Keratinocyte (primary cell): ENCODE measurements around the gene CD8B. TPM values are rescaled to one million over a fixed set of nuclear protein-coding genes. Genes with fewer than 3 reads are reported as not detected.
"Not testable (repeated sequence)": the region's sequence is repeated elsewhere in the genome, so short reads cannot be mapped to it uniquely, and the experiment has no call there.

Experiments used
- DNase-seq: peaks from one replicate; pipeline ENCODE4 v3.0.0-alpha.2; 2011; ENCODE audit warnings: low read depth, missing footprints, low spot score
- FAIRE-seq: peaks from 2 replicates; lab custom pipeline; 2011; peaks lifted over from hg19 to GRCh38; lab: Jason Lieb, UNC
- H2AFZ ChIP-seq: 2 replicates; pipeline ENCODE4 v1.6.0; 2012; ENCODE audit warnings: low read length, control low read depth, inconsistent platforms; ENCODE audit not compliant: control insufficient read depth
- H3K27ac ChIP-seq: 2 replicates; pipeline ENCODE4 v1.5.1; 2011; ENCODE audit warnings: low read length; ENCODE audit not compliant: control insufficient read depth, insufficient read depth
- H3K27me3 ChIP-seq: 3 replicates; pipeline ENCODE4 v1.6.0; 2011; ENCODE audit warnings: low read length; ENCODE audit not compliant: control insufficient read depth, insufficient read depth; ENCODE audit errors: extremely low read depth
- H3K36me3 ChIP-seq, 2 experiments: 2 replicates in 1 of 2; 3 replicates in 1 of 2; pipeline ENCODE4 v1.5.1; 2011; ENCODE audit warnings: low read length in 2 of 2, mild to moderate bottlenecking in 1 of 2; ENCODE audit not compliant: control insufficient read depth in 2 of 2, insufficient read depth in 2 of 2; ENCODE audit errors: extremely low read depth in 1 of 2
- H3K4me1 ChIP-seq: 3 replicates; pipeline ENCODE4 v1.5.1; 2011; ENCODE audit warnings: low read length; ENCODE audit not compliant: control insufficient read depth, insufficient read depth; ENCODE audit errors: extremely low read depth
- H3K4me2 ChIP-seq: 3 replicates; pipeline ENCODE4 v1.6.0; 2011; ENCODE audit warnings: low read depth, low read length; ENCODE audit not compliant: control insufficient read depth, insufficient read depth; ENCODE audit errors: extremely low read depth
- H3K4me3 ChIP-seq, 3 experiments: fragments of 200-600 bp in 1 of 3; sonication (generic) in 1 of 3; 2 replicates in 2 of 3; 3 replicates in 1 of 3; pipeline ENCODE4 v1.5.1; 2011 to 2016; ENCODE audit warnings: low read length in 3 of 3, mild to moderate bottlenecking in 3 of 3, control low read depth in 2 of 3, inconsistent platforms in 1 of 3, low read depth in 1 of 3, mixed read lengths in 1 of 3, mixed run types in 1 of 3, moderate library complexity in 1 of 3; ENCODE audit not compliant: control insufficient read depth in 2 of 3, insufficient read depth in 2 of 3; ENCODE audit errors: extremely low read depth in 1 of 3
- H3K79me2 ChIP-seq: 2 replicates; pipeline ENCODE4 v1.6.0; 2012; ENCODE audit warnings: low read length; ENCODE audit not compliant: control insufficient read depth, insufficient read depth
- H3K9ac ChIP-seq: 3 replicates; pipeline ENCODE4 v1.6.0; 2011; ENCODE audit warnings: low read length; ENCODE audit not compliant: control insufficient read depth, insufficient read depth; ENCODE audit errors: extremely low read depth
- H3K9me1 ChIP-seq: 3 replicates; pipeline ENCODE4 v1.6.0; 2011; ENCODE audit warnings: low read length; ENCODE audit not compliant: control insufficient read depth, insufficient read depth; ENCODE audit errors: extremely low read depth
- H3K9me3 ChIP-seq: 2 replicates; pipeline ENCODE4 v1.5.1; 2012; ENCODE audit warnings: low read depth, low read length; ENCODE audit not compliant: control insufficient read depth
- H4K20me1 ChIP-seq: 3 replicates; pipeline ENCODE4 v1.6.0; 2011; ENCODE audit warnings: low read length; ENCODE audit not compliant: control insufficient read depth, insufficient read depth; ENCODE audit errors: extremely low read depth
- dilution Hi-C: fragments of 300-500 bp; cut with MboI; formaldehyde crosslinking; loops from one replicate; pipeline ENCODE4 v1.7.0; 2020; ENCODE audit warnings: low sequenced_read_pairs; ENCODE audit not compliant: extremely low pct_ligation_motif_present
- polyA plus RNA-seq, 5 experiments: library from polyadenylated mRNA; depleted of rRNA in 3 of 5; stranded (reverse) in 3 of 5; stranded (forward) in 1 of 5; unstranded in 1 of 5; fragments of >200 nt; gene quantifications; 1 replicate in 1 of 5; 2 replicates in 3 of 5; 3 replicates in 1 of 5; pipeline versions ENCODE4 v1.2.1 to v1.2.3, GENCODE V29; 2011 to 2012; ENCODE audit warnings: missing spikeins in 2 of 5, low read depth in 1 of 5, low replicate concordance in 1 of 5

CD8B gene
- polyA plus RNA-seq, 1 donor (not counting 4 experiments of a cell fraction or from before 2014, with no cell fraction given), result not detected

- H3K4me3 ChIP-seq, H3K79me2 ChIP-seq, dilution Hi-C loops, H3K9ac ChIP-seq, FAIRE-seq, DNase-seq, H3K4me2 ChIP-seq, H4K20me1 ChIP-seq, H3K9me1 ChIP-seq, H3K4me1 ChIP-seq, H3K9me3 ChIP-seq, H2AFZ ChIP-seq, H3K36me3 ChIP-seq, H3K27ac ChIP-seq, H3K27me3 ChIP-seq: not testable (repeated sequence)
Measured at GRCh38 chr2:86882118-86882665, 20.5 kb upstream of the CD8B start.

- H3K27me3 ChIP-seq, DNase-seq, H3K79me2 ChIP-seq, H3K9ac ChIP-seq, H3K4me2 ChIP-seq, H3K4me3 ChIP-seq, dilution Hi-C loops, H3K9me3 ChIP-seq, H3K4me1 ChIP-seq, H3K27ac ChIP-seq, H3K36me3 ChIP-seq, H2AFZ ChIP-seq, H4K20me1 ChIP-seq, FAIRE-seq, H3K9me1 ChIP-seq: not testable (repeated sequence)
Measured at GRCh38 chr2:86878986-86879385, 17.3 kb upstream of the CD8B start.

- H3K4me2 ChIP-seq, H3K27ac ChIP-seq, H3K4me1 ChIP-seq, H3K79me2 ChIP-seq, dilution Hi-C loops, H3K27me3 ChIP-seq, H3K9me3 ChIP-seq, H3K9ac ChIP-seq, H4K20me1 ChIP-seq, FAIRE-seq, H3K4me3 ChIP-seq, H3K36me3 ChIP-seq, DNase-seq, H3K9me1 ChIP-seq, H2AFZ ChIP-seq: not testable (repeated sequence)
Measured at GRCh38 chr2:86870941-86871340, 9.3 kb upstream of the CD8B start.

GRCh38 chr2:86868895-86869468 lies 7.3 kb upstream of the CD8B start:
- H3K9ac ChIP-seq, H3K9me1 ChIP-seq, dilution Hi-C loops, H3K27me3 ChIP-seq, H2AFZ ChIP-seq, H3K4me1 ChIP-seq, H3K36me3 ChIP-seq, H3K79me2 ChIP-seq, H3K27ac ChIP-seq, H4K20me1 ChIP-seq, H3K4me3 ChIP-seq, FAIRE-seq, H3K9me3 ChIP-seq, H3K4me2 ChIP-seq, DNase-seq: not testable (repeated sequence)

DNA sequence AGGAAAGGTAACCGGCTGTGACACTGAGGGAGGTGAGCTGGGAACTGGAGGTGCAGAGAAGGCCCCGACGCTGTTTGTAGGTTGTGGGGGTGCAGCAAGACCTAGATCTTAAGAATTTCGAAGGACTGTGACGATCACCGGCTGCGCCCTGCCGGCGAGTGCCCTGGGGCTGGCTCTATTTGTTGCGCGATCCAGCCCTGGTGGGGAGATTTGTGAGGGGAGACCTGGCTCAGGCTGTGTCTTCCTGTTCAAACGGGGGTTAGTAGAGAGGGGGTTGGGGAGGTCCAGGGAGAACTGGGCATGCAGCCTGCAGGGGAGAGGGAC lies 656 bp upstream of the CD8B start:
- DNase-seq, H3K9me1 ChIP-seq, H3K79me2 ChIP-seq, H3K4me2 ChIP-seq, dilution Hi-C loops, H3K9me3 ChIP-seq, H3K27ac ChIP-seq, FAIRE-seq, H3K27me3 ChIP-seq, H3K36me3 ChIP-seq, H2AFZ ChIP-seq, H4K20me1 ChIP-seq, H3K4me3 ChIP-seq, H3K9ac ChIP-seq, H3K4me1 ChIP-seq: not testable (repeated sequence)
